HUES6 (cell line): ENCODE results near the gene ELK3.
A peak's percentile ranks its signal among the peaks of the same experiment; 100 is the strongest.

Source experiments
- H3K27ac ChIP-seq: 2 replicates; pipeline ENCODE4 v1.7.0; 2013; ENCODE audit warnings: low read depth, mild to moderate bottlenecking, low read length, inconsistent platforms
- H3K27me3 ChIP-seq: 2 replicates; pipeline ENCODE4 v1.6.1; 2013; ENCODE audit warnings: low read length; ENCODE audit not compliant: control insufficient read depth, insufficient read depth
- H3K36me3 ChIP-seq: 2 replicates; pipeline ENCODE4 v1.6.1; 2013; ENCODE audit warnings: low read length; ENCODE audit not compliant: control insufficient read depth, insufficient read depth
- H3K4me1 ChIP-seq: 2 replicates; pipeline ENCODE4 v1.6.1; 2013; ENCODE audit warnings: low read length; ENCODE audit not compliant: control insufficient read depth, insufficient read depth
- H3K4me3 ChIP-seq: 2 replicates; pipeline ENCODE4 v1.5.1; 2013; ENCODE audit warnings: low read depth, low read length
- H3K9ac ChIP-seq: one replicate; pipeline ENCODE4 v1.6.1; 2013; ENCODE audit warnings: mild to moderate bottlenecking, low read length
- H3K9me3 ChIP-seq: 2 replicates; pipeline ENCODE4 v1.6.1; 2013; ENCODE audit warnings: low read depth, low read length; ENCODE audit not compliant: control insufficient read depth, insufficient read depth

ELK3 gene

DNA sequence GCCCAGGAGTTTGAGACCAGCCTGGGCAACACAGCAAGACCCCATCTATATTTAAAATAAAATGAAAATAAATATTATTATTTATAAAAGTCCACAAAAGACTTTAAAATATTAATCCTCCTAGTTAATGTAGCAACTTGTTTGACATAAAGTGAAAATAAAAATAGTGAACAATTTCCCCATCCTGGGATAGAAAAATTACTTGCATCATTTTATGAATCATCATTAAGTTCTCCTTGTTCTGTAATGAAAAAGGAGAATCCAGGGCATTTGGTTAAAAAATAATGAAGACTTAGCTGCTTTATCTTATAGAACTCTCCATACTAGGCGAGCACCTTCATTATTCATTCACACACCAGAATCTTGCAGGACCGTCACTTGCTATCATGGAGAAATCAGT, 66.1 kb downstream of the ELK3 start:
- Histone ChIP-seq H3K9ac (no peak overlapping the region), H3K9me3 (no peaks in the 10 kb centered on the region), H3K27ac (no peak overlapping the region), H3K36me3 (peaks cover 21% of the 10 kb centered on the region), H3K4me1 (peaks cover 29% of the 10 kb centered on the region), H3K27me3 (no peaks in the 10 kb centered on the region), H3K4me3 (no peak overlapping the region)

DNA sequence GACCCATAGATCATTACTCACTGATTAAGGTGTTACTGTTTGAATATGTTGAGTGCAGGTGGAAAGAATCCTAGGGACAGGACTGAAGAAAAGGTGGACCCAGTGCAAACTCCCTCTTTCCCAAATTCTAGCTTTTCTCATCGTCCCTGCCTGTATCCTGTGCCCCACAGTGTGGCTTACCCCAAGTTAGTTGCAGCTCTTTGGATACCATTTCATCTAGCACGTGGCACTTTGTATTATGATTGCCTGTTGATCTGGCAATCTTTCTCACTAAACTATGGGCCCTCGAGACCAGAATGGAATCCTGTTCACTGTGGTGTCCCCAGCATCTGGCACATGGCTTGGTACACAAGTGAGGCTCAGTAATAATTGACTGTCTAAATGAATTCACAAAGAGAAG, 66.5 kb downstream of the ELK3 start:
- Histone ChIP-seq H3K36me3 (peaks cover 21% of the 10 kb centered on the region), H3K4me3 (no peak overlapping the region), H3K27ac (no peak overlapping the region), H3K27me3 (no peaks in the 10 kb centered on the region), H3K4me1 (peaks cover 29% of the 10 kb centered on the region), H3K9me3 (no peaks in the 10 kb centered on the region), H3K9ac (no peak overlapping the region)

DNA sequence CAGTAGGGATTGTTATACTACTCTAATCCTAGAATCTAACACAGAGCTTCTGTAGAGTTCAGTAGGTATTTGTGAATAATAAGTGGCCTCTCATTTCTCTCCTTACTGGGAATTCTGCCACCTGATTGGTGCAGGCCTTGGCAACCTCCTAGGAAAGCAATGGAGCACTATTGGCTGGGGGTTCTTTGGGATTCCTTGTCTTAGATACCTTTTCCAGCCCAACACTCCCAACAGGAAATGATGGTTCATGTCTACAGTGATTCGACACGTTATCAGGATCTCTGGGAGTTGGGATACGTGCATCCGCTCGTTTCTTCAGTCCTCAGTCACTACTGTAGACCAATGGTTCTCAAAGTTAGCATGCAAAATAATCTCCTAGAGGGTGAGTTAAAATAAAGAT, 67.4 kb downstream of the ELK3 start:
- peaks cover 29% of the 10 kb centered on the region for H3K4me1 ChIP-seq
- H3K9me3 ChIP-seq, result no peaks in the 10 kb centered on the region
- no peak overlapping the region for H3K27ac ChIP-seq
- no peaks in the 10 kb centered on the region for H3K27me3 ChIP-seq
- H3K9ac ChIP-seq, result no peak overlapping the region
- H3K36me3 ChIP-seq, result peaks cover 24% of the 10 kb centered on the region
- H3K4me3 ChIP-seq, result no peak overlapping the region

DNA sequence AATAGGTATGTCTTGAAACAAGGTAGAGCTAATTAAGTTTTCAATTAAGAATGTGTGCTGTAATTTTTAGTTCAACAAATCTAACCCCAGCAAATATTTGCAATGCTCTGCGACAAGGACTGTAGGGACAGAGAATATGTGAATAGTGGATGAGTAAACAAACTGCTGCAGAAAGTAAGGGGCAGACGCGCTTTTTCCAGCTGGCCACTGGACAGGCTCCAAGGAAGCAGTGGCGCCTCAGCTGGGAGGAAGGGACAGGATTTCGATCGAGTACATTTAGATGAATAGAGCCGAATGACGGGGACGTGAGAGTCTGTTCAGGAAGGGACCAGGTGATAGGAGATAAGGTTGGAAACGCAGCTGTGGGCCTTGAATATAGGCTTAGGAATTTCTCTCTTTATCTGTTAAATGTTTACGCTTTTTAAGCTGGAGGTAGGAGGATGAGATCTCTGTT, 69.3 kb downstream of the ELK3 start:
- H3K27ac ChIP-seq, result 0 out of 2 replicates have a peak overlapping the region, but pooled peaks have one; percentile 14
- peaks cover 12% of the 10 kb centered on the region for H3K4me1 ChIP-seq

DNA sequence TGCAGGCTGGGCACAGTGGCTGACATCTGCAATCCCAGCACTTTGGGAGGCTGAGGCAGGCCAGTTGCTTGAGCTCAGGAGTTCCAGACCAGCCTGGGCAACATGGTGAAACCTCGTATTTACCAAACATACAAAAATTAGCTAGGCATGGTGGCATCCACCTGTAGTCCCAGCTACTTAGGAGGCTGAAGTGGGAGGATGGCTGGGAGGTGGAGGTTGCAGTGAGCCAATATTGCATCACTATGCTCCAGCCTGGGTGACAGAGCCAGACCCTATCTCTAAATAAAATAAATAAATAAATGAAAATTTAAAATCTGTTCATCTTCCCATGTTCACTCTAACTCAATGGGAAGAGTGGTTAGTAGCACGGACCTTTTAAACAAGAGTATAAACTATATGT, 71.2 kb downstream of the ELK3 start:
- Histone ChIP-seq H3K4me1 (peaks cover 5% of the 10 kb centered on the region; the same call in 1 of the 2 replicates), H3K4me3 (no peak overlapping the region), H3K27me3 (no peaks in the 10 kb centered on the region), H3K36me3 (peaks cover 25% of the 10 kb centered on the region; the same call in 1 of the 2 replicates), H3K9ac (no peak overlapping the region), H3K27ac (no peak overlapping the region), H3K9me3 (no peaks in the 10 kb centered on the region)

More for the DNA sequence above, 69.3 kb downstream of the ELK3 start:
- Histone ChIP-seq H3K9me3 (no peaks in the 10 kb centered on the region), H3K9ac (no peak overlapping the region), H3K27me3 (no peaks in the 10 kb centered on the region), H3K4me3 (no peak overlapping the region), H3K36me3 (peaks cover 29% of the 10 kb centered on the region)

DNA sequence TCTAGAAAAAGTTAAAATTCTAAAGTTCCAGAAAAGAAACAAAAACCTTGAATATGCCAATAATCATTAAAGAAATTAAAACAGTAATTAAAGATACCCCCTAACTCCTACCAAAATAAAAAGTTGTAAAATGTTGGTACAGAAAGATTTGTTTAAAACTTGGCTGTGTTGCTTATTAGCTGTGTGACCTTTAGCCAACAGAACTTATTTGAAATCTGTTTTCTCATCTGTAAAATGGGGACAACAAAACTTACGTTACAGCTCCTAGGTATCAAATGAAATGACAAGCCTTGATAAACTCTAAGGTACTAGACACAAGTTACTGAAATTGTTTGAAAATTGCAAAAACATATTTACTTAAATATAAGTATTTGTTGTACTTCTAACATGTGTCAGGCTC, 71.7 kb downstream of the ELK3 start:
- Histone ChIP-seq H3K27ac (no peak overlapping the region), H3K9me3 (no peaks in the 10 kb centered on the region), H3K9ac (no peak overlapping the region), H3K27me3 (no peaks in the 10 kb centered on the region), H3K36me3 (peaks cover 23% of the 10 kb centered on the region; the same call in 1 of the 2 replicates), H3K4me1 (peaks cover 5% of the 10 kb centered on the region; the same call in 1 of the 2 replicates), H3K4me3 (no peak overlapping the region)

DNA sequence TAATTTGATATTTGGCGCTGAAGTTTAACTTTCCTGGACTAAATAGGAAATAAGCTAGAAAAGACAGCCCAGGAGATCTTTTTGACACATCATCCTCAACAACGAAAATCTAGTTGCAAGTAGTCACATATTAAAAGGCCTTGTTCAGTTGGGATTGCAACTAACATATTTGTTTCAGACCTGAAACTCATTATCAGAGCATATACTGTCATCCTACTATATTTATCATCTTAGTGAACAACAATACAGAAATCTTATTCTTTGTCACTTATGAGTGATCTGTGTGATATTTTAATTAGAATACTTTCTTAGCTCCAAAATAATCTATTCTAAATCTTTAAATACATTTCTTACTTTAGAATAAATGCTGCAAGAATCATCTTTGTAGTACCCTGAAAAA, 72.1 kb downstream of the ELK3 start:
- Histone ChIP-seq H3K27ac (no peak overlapping the region), H3K4me1 (peaks cover 5% of the 10 kb centered on the region; the same call in 1 of the 2 replicates), H3K9me3 (no peaks in the 10 kb centered on the region), H3K4me3 (no peak overlapping the region), H3K27me3 (no peaks in the 10 kb centered on the region), H3K9ac (no peak overlapping the region), H3K36me3 (peaks cover 26% of the 10 kb centered on the region; the same call in 1 of the 2 replicates)

DNA sequence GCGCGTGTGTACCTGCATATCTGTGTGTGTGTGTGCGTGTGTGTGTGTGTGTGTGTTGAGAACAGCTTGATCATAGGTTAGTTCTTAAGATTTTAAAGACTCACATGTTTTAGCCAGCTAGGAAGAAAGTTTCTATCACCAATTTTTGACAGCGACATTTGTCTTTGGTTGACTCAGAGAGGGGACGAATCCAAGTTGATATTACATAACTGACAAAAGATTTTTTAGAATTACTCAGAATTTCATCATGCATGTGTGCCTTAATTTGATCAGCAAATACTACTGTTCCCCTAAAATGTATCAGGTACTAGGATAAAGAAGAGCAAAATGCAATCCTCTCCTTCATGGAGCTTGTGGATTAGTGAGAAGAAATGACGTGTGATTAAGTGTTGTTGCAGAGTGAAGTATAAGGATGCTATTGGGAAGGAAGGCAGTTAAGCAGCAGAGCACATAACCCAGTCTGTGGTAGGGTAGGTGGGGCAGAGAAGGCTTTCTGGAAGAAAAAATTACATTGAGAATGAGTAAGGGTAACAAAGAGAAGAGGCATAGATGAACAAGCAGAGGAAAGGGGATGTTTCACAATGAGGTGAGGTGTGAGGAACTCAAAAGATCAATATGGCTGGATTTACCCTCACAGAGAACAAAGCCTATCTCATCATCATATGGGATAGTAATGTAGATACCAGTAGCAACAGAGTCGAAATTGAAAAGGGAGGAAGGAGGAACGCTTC, 77.5 kb downstream of the ELK3 start:
- H3K9ac ChIP-seq, result no peak overlapping the region
- no peaks in the 10 kb centered on the region for H3K27me3 ChIP-seq
- no peaks in the 10 kb centered on the region for H3K4me1 ChIP-seq
- no peaks in the 10 kb centered on the region for H3K9me3 ChIP-seq
- H3K36me3 ChIP-seq, result peaks cover 28% of the 10 kb centered on the region
- no peak overlapping the region for H3K4me3 ChIP-seq
- H3K27ac ChIP-seq, result no peak overlapping the region

DNA sequence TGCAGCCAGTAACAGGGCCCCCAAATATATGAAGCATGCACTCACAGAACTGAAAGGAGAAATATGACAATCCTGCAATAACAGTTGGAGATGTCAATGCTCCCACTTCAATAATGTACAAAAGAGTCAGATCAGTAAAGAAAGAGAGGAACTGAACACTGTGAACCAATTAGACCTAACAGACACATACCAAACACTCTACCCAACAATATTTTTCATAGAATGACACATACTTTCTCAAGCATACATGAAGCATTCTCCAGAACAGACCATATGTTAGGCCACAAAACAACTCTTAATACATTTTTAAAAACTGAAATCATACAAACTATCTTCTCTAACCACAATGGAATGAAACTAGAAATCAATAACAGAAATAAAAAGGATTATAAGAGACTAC, 80.2 kb downstream of the ELK3 start:
- Histone ChIP-seq H3K27ac (no peak overlapping the region), H3K4me1 (no peaks in the 10 kb centered on the region), H3K9me3 (no peaks in the 10 kb centered on the region), H3K9ac (no peak overlapping the region), H3K36me3 (peaks cover 30% of the 10 kb centered on the region), H3K4me3 (no peak overlapping the region), H3K27me3 (no peaks in the 10 kb centered on the region)

DNA sequence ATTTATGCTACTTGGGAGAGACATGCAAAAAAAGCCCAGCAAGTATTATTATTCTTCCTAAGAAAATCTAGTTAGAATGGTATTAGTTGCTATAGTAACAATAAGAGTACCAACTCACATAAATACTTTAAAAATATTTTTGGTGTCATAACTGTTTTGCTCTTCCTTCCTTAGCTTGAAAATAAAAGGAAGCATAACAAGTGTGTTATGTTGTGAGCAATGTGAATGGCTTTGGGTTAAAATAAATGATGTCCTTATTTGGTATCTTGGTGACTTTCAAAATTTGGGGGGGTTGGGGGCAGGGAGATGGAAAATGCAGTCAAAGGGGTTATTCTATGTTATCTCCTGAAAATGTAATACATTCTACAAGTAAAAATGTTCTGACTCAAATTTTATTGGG, 91.0 kb downstream of the ELK3 start:
- no peaks in the 10 kb centered on the region for H3K9me3 ChIP-seq
- no peaks in the 10 kb centered on the region for H3K4me1 ChIP-seq
- H3K36me3 ChIP-seq, result peaks cover 73% of the 10 kb centered on the region
- no peak overlapping the region for H3K9ac ChIP-seq
- H3K27ac ChIP-seq, result no peak overlapping the region
- H3K4me3 ChIP-seq, result no peak overlapping the region
- H3K27me3 ChIP-seq, result no peaks in the 10 kb centered on the region

DNA sequence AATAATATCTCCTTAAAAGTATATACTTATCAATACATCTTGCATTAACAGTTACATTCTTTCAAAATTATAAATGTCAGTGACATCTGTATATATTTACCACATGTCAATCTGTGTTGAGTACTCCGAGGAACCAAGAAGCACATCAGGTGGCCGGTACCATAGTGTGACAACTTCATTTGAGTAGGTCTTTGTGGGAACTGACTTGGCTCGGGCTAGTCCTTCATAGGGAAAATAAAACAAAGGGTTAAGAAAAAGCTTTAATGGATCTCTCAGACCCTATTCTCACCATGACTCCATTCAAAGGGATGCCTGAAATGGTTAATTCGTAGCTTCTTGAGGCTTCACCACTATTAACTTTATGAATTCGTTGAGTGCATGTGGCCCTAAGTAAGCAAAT, 94.9 kb downstream of the ELK3 start:
- H3K9me3 ChIP-seq, result no peaks in the 10 kb centered on the region
- peaks cover 48% of the 10 kb centered on the region for H3K36me3 ChIP-seq
- H3K4me1 ChIP-seq, result no peaks in the 10 kb centered on the region
- H3K4me3 ChIP-seq, result no peak overlapping the region
- no peaks in the 10 kb centered on the region for H3K27me3 ChIP-seq
- no peak overlapping the region for H3K9ac ChIP-seq
- H3K27ac ChIP-seq, result no peak overlapping the region
